Measurements from ENCODE around the gene LRFN2. TPM values are rescaled to one million over a fixed set of nuclear protein-coding genes. Genes with fewer than 3 reads are reported as not detected.

Gene LRFN2
- total and polyA plus RNA-seq, 2 of the 8 experiments (the other 6 are each of a cell fraction or from before 2014, with no cell fraction given), result 2.3 TPM

DNA sequence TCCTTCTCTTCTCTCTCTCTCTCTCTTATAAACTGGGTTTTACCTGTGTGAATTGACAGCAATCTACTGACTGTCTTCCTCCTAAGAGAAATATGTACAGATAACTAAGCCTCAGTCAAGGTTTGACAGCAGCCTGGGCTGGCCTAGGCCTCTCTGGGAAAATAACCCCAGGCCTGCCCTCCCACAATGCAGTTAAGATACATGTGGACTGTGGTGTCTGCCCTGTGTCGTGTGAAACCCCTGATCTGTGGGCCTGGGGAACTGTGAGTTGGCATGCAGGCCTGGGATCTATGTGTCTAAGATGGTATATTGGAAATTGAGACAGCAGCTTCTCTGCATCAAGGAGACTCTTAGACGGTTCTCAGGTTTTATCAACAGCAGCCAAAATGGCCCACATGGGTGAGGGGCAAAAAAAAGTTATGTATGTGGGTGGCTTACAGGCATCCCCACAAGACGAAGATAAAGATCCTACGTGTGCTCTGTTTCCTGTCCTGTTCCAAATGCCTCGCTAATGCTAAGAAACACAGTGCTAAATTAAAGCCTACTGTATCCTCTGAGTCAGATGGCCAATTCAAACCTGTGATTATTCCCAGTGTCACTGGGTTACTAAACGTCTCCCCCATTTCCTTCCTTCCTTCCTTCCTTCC, 19.0 kb downstream of the LRFN2 start:
- no peak overlapping the region for H3K4ac ChIP-seq (replicated peaks; ENCODE audit: insufficient read length, low read depth, low read length)
- FAIRE-seq, result no peak
- no peak for DNase-seq (ENCODE audit: low read depth in 1 of 2, low spot score in 2 of 2)
- no peaks in the 10 kb centered on the region for H3K36me3 ChIP-seq (ENCODE audit: control insufficient read depth in 2 of 4, insufficient read depth in 4 of 4, low read length in 3 of 4)
- no peaks in the 10 kb centered on the region for H3K9me3 ChIP-seq (ENCODE audit: insufficient read depth in 2 of 2, low read depth in 1 of 2, low read length in 1 of 2)
- no peak overlapping the region for H2BK15ac ChIP-seq (ENCODE audit: low read length)
- H3K79me2 ChIP-seq (ENCODE audit: control insufficient read depth in 1 of 2, insufficient read depth in 2 of 2, low read length in 2 of 2), result no peaks in the 10 kb centered on the region
- WGBS, 2 experiments (ENCODE audit: extremely low coverage in 1 of 2, insufficient coverage in 1 of 2, insufficient read length in 1 of 2, insufficient replicate concordance in 2 of 2, low coverage in 1 of 2, low lambda C conversion rate in 2 of 2, missing lambda C conversion rate in 1 of 2), result 87% methylated on average over 6 of the region's 6 CpGs; no CpG with 5 or more reads in 1 of the 2 experiments
- no peak overlapping the region for H2BK12ac ChIP-seq (ENCODE audit: low read depth, low read length)
- CTCF ChIA-PET (ENCODE audit: partially characterized antibody), result interaction anchor here (0.6 to 2.4 kb wide), 5 partner anchors 9 to 239 kb away, joined by 3 to 10 read pairs (median 3); partner anchors contain the start of gene LRFN2
- H4K20me1 ChIP-seq (replicated peaks in 1 of 2; ENCODE audit: control insufficient read depth in 1 of 2, insufficient read depth in 2 of 2, low read length in 2 of 2), result no peaks in the 10 kb centered on the region
- H3K4me3 ChIP-seq (ENCODE audit: extremely low read depth in 1 of 4, insufficient read depth in 2 of 4, low read depth in 3 of 4, low read length in 4 of 4), result no peak overlapping the region
- no peaks in the 10 kb centered on the region for H3K79me1 ChIP-seq (ENCODE audit: low read depth, low read length)
- H4K8ac ChIP-seq (ENCODE audit: extremely low read depth, insufficient read depth, low read length), result no peak overlapping the region
- H3K27ac ChIP-seq (ENCODE audit: low read depth, low read length), result no peak overlapping the region
- H2BK5ac ChIP-seq (ENCODE audit: low read depth, low read length), result no peak overlapping the region
- no peak overlapping the region for H3K56ac ChIP-seq (replicated peaks; ENCODE audit: insufficient read length, low read depth, low read length)
- H3K23me2 ChIP-seq (ENCODE audit: low read depth, low read length), result no peaks in the 10 kb centered on the region; the same call in 1 of the 2 replicates
- no peak overlapping the region for H2AFZ ChIP-seq (ENCODE audit: low read length)
- H2AK5ac ChIP-seq (ENCODE audit: low read depth, low read length), result no peak overlapping the region
- H3K4me2 ChIP-seq (ENCODE audit: insufficient read depth in 1 of 2, low read depth in 2 of 2, low read length in 2 of 2), result no peak overlapping the region
- peaks cover 0 to 6% (median 3%) of the 10 kb centered on the region in 4 experiments; a peak in 5 of 7 replicates for H3K4me1 ChIP-seq (replicated peaks in 1 of 4; ENCODE audit: control insufficient read depth in 3 of 4, insufficient read depth in 4 of 4, low read length in 3 of 4)
- no peaks in the 10 kb centered on the region for H3K27me3 ChIP-seq (replicated peaks in 1 of 4; ENCODE audit: control insufficient read depth in 3 of 4, extremely low read depth in 1 of 4, insufficient read depth in 3 of 4, low read length in 3 of 4)
- no peak overlapping the region for H4K91ac ChIP-seq (replicated peaks; ENCODE audit: insufficient read length, low read length)
- H2BK20ac ChIP-seq (ENCODE audit: low read length), result no peak overlapping the region
- POLR2A ChIA-PET (ENCODE audit: partially characterized antibody), result interaction anchor here (0.6 kb wide), 1 partner anchor 15 kb away, joined by 4 read pairs; no protein-coding TSS in a partner anchor
- H2BK120ac ChIP-seq (replicated peaks; ENCODE audit: low read depth, low read length), result no peak overlapping the region
- no peak overlapping the region for H4K5ac ChIP-seq (ENCODE audit: insufficient read length, low read depth, low read length)
- no peak overlapping the region for H3K18ac ChIP-seq (ENCODE audit: extremely low read depth, low read length)
- no peak overlapping the region for H3K14ac ChIP-seq (ENCODE audit: insufficient read length)
- H3K23ac ChIP-seq (ENCODE audit: insufficient read length), result no peak overlapping the region
- H3K9ac ChIP-seq (replicated peaks in 1 of 4; ENCODE audit: extremely low read depth in 1 of 4, low read depth in 3 of 4, low read length in 3 of 4), result no peak overlapping the region
- TF ChIP-seq ASH2L (IDR thresholded peaks at IDR 0.05; ENCODE audit: low read length) (no peak), EZH2 (IDR thresholded peaks at IDR 0.05; ENCODE audit: low read depth, low read length, severe bottlenecking) (no peak), YY1 (IDR thresholded peaks at IDR 0.05; ENCODE audit: low read depth, low read length) (no peak), EGR1 (IDR thresholded peaks at IDR 0.05; ENCODE audit: borderline replicate concordance, low read depth, low read length) (no peak), MAFK (IDR thresholded peaks at IDR 0.05; ENCODE audit: low read depth, low read length) (no peak), KDM1A (IDR thresholded peaks at IDR 0.05; ENCODE audit: borderline replicate concordance, low read length) (no peak), TCF12 (IDR thresholded peaks at IDR 0.05; ENCODE audit: low read depth, low read length) (no peak), CHD1 (IDR thresholded peaks at IDR 0.05; ENCODE audit: low read depth, low read length) (no peak), RNF2 (IDR thresholded peaks at IDR 0.05; ENCODE audit: borderline replicate concordance, low read depth, low read length, missing control alignments, poor library complexity, severe bottlenecking) (no peak), KDM4A (IDR thresholded peaks at IDR 0.05; ENCODE audit: low read depth, low read length, severe bottlenecking) (no peak)

Data from H1 (cell line).